SH-SY5Y (cell line): ENCODE data around the gene TOP3A.

Experiments
- GATA2 ChIP-seq: IDR thresholded peaks from 2 replicates; pipeline ENCODE4 v1.6.1; 2011; ENCODE audit warnings: mild to moderate bottlenecking, low read depth, low read length
- GATA3 ChIP-seq: IDR thresholded peaks from 2 replicates; pipeline ENCODE4 v1.6.1; 2011; ENCODE audit warnings: low read depth, mild to moderate bottlenecking, low read length, moderate library complexity

GRCh38 chr17:18267366-18267765, 47.4 kb downstream of the TOP3A start:
- TF ChIP-seq GATA3 (no peak), GATA2 (no peak)
